GM23248 (cell line): ENCODE measurements around the gene COL18A1.

Source experiments
- EZH2 ChIP-seq: fragments of 200-600 bp; sonication (generic); IDR thresholded peaks from 2 replicates; pipeline ENCODE4 v1.6.1; 2018; ENCODE audit warnings: antibody characterized with exemption, mild to moderate bottlenecking; ENCODE audit not compliant: insufficient read depth, poor library complexity, severe bottlenecking
- EZH2phosphoT487 ChIP-seq: fragments of 200-600 bp; sonication (generic); IDR thresholded peaks from 2 replicates; pipeline ENCODE4 v1.6.1; 2018; ENCODE audit warnings: antibody characterized with exemption, moderate library complexity, mild to moderate bottlenecking, low read depth; ENCODE audit not compliant: insufficient read depth

GRCh38 chr21:45432575-45433255 lies 27.8 kb downstream of the COL18A1 start:
- no peak for TF ChIP-seq EZH2
- no peak for TF ChIP-seq EZH2phosphoT487
